Activated naive CD4-positive, alpha-beta T cell treated with anti-CD3 and anti-CD28 coated beads, Interleukin-2, amount 50 U/mL, for 16 hours (primary cell): Measurements from ENCODE around the gene ATP6V1G2.

Experiments used
- DNase-seq: peaks from one replicate; pipeline ENCODE4 v3.0.0-alpha.2; 2020

Gene ATP6V1G2

DNA sequence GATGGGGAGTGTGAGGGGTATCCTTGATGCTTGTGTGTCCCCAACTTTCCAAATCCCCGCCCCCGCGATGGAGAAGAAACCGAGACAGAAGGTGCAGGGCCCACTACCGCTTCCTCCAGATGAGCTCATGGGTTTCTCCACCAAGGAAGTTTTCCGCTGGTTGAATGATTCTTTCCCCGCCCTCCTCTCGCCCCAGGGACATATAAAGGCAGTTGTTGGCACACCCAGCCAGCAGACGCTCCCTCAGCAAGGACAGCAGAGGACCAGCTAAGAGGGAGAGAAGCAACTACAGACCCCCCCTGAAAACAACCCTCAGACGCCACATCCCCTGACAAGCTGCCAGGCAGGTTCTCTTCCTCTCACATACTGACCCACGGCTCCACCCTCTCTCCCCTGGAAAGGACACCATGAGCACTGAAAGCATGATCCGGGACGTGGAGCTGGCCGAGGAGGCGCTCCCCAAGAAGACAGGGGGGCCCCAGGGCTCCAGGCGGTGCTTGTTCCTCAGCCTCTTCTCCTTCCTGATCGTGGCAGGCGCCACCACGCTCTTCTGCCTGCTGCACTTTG, 29.0 kb upstream of the ATP6V1G2 start, which contains the start of gene TNF:
Gene TNF (plus strand): TSS at position 231 of the 567 bp plus-strand sequence. CDS start 177 bp downstream, at position 408.
- DNase-seq, result peak; percentile 75

DNA sequence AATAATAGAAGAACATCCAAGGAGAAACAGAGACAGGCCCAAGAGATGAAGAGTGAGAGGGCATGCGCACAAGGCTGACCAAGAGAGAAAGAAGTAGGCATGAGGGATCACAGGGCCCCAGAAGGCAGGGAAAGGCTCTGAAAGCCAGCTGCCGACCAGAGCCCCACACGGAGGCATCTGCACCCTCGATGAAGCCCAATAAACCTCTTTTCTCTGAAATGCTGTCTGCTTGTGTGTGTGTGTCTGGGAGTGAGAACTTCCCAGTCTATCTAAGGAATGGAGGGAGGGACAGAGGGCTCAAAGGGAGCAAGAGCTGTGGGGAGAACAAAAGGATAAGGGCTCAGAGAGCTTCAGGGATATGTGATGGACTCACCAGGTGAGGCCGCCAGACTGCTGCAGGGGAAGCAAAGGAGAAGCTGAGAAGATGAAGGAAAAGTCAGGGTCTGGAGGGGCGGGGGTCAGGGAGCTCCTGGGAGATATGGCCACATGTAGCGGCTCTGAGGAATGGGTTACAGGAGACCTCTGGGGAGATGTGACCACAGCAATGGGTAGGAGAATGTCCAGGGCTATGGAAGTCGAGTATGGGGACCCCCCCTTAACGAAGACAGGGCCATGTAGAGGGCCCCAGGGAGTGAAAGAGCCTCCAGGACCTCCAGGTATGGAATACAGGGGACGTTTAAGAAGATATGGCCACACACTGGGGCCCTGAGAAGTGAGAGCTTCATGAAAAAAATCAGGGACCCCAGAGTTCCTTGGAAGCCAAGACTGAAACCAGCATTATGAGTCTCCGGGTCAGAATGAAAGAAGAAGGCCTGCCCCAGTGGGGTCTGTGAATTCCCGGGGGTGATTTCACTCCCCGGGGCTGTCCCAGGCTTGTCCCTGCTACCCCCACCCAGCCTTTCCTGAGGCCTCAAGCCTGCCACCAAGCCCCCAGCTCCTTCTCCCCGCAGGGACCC, 28.0 kb upstream of the ATP6V1G2 start:
- no peak for DNase-seq

DNA sequence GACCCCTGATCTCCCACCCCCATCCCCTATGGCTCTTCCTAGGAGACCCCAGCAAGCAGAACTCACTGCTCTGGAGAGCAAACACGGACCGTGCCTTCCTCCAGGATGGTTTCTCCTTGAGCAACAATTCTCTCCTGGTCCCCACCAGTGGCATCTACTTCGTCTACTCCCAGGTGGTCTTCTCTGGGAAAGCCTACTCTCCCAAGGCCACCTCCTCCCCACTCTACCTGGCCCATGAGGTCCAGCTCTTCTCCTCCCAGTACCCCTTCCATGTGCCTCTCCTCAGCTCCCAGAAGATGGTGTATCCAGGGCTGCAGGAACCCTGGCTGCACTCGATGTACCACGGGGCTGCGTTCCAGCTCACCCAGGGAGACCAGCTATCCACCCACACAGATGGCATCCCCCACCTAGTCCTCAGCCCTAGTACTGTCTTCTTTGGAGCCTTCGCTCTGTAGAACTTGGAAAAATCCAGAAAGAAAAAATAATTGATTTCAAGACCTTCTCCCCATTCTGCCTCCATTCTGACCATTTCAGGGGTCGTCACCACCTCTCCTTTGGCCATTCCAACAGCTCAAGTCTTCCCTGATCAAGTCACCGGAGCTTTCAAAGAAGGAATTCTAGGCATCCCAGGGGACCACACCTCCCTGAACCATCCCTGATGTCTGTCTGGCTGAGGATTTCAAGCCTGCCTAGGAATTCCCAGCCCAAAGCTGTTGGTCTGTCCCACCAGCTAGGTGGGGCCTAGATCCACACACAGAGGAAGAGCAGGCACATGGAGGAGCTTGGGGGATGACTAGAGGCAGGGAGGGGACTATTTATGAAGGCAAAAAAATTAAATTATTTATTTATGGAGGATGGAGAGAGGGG, 27.1 kb upstream of the ATP6V1G2 start:
- no peak for DNase-seq

DNA sequence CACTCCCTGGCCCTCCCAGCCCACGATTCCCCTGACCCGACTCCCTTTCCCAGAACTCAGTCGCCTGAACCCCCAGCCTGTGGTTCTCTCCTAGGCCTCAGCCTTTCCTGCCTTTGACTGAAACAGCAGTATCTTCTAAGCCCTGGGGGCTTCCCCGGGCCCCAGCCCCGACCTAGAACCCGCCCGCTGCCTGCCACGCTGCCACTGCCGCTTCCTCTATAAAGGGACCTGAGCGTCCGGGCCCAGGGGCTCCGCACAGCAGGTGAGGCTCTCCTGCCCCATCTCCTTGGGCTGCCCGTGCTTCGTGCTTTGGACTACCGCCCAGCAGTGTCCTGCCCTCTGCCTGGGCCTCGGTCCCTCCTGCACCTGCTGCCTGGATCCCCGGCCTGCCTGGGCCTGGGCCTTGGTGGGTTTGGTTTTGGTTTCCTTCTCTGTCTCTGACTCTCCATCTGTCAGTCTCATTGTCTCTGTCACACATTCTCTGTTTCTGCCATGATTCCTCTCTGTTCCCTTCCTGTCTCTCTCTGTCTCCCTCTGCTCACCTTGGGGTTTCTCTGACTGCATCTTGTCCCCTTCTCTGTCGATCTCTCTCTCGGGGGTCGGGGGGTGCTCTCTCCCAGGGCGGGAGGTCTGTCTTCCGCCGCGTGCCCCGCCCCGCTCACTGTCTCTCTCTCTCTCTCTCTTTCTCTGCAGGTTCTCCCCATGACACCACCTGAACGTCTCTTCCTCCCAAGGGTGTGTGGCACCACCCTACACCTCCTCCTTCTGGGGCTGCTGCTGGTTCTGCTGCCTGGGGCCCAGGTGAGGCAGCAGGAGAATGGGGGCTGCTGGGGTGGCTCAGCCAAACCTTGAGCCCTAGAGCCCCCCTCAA, 25.9 kb upstream of the ATP6V1G2 start, which contains the start of gene LTA:
Gene LTA (plus strand): TSS at position 249 of the 871 bp plus-strand sequence. CDS start 454 bp downstream, at position 703.
- DNase-seq, result peak; percentile 79

DNA sequence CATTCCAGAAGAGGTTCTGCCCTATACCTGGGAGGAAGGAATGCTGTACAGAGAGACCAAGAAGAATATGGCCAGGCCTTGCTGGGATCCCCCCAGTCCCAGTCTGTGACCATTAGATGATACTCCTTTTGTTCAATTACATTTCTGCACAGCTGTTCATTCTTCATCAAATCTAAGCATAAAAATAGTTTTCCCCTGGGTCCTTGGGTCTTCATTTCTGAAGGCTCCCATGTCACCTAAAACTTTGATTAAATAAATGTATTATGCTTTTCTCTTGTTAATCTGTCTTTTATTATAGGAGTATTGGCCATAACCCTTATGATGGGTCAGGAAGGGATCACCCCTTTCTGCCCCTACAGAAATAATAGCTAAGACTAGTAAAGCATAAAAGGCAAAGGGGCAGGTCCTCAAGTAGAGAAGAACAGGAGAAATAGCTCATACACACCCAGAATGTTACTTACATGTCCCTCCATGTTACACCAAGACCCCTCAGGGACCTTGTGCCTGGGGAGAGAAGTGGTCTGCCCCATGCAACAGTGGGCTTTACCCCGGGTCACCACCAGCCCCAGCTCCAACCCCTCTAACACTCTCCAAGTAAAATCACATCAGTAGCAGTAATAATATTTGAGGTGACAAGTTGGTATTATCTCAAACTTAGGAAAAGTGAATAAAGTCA, 23.6 kb upstream of the ATP6V1G2 start:
- DNase-seq, result no peak

DNA sequence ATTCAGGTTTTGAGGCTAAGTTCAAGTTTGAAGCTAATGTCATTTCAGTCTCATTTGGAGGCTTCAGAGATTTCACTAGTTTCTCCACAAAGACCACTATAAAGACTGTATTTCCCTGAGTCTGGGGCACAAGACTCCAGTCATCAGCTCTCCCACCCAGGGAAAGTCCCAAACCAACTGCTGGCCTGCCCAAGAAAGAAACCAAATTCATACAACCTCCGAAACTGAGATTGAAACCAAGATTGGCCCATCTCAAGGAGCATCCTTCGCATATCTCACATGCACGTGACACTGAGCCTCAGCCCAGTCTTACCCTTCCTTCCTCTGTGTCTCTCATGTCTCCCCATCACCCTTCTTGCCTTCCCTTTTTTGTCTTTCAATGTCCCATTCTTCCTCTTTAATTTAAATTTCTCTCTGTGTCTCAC, 22.1 kb upstream of the ATP6V1G2 start:
- peak; percentile 73 for DNase-seq

DNA sequence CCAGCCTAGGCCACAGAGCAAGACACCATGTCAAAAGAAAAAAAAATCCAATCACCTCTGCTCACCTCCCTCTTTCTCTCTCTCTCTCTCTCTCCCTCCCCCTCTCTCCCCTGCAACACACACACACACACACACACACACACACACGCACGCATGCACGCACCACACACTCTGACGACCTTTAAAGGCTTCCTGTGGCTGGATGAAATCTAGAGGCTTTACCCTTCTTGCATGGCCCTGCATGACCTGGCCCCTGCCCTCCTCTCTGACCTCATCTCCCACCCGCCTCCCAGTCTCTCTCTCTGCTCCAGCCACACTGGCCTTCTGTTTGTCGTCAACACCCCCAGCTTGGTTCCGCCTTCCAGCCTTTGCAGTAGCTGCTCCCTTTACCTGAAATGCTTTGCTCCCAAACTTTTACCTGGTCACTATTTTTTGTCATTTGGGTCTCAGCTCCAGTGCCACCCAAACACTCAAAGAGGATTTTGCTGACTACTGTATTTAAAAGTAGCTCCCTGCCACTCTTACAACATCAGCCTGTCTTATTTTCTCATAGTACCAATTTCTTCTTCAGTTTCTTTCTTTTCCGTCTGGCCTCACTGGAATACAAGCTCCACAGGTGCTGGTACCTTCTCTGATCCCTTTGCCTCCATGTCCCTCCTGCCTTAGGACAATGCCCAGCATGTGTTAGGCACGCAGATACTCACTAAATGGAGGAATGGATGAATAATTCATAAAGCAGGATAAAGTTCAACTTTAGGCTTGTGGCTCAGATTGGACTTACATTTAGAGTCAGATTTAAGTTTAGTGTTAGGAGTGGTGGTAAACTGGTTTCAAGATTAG, 21.3 kb upstream of the ATP6V1G2 start:
- DNase-seq, result no peak

DNA sequence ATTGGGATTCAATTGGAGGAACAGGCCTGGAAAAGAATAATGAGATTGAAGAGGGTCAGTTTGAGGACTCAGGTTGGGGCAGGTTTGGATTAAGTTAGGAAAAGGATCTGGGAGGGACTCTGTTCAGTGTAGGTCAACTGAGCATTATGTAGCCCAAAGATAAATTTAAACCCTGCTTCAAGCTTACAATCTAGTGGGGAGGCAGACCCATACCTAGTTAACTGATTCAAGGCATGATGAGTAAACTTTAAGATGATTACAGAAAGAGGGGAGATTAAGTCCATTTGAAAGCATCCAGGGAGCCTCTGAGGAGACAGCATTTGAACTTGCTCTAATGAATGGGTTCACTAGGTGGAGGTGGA, 14.3 kb upstream of the ATP6V1G2 start:
- no peak for DNase-seq

DNA sequence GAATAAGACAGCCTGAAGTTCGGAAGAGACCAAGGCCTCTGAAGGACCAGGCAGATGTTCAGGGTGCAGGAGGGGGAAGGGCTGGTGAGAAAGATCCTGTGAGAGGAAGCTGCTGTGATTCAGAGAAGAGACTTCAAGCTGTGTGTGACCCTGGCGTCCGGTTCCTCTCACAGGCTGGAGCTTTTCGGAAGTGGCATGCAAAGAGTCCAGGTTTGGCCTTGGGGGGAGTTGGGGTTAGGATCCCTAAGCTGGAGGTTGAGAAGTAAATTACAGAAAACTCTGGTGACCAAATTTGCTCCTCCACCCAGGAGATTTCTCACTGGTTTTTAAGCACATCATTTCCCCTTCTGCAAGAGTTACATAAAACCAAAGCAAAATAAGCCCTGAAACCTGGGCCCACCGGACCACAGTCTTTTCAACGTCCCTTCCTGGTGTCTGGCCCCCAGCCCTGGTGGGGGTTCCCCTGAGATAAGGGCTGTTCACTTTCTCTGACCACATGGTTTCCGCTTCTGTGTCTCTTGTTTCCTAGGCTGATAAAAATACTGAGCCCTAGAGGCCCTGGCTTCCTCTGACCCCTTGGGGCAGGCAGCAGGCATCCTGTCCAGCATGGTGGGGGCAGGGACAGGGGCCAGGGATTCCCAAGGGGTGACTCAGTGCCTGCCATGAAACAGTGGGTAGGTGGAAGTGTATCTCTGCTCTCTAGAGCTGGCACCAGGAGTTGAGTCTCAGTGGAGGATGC, 13.7 kb upstream of the ATP6V1G2 start:
- no peak for DNase-seq

DNA sequence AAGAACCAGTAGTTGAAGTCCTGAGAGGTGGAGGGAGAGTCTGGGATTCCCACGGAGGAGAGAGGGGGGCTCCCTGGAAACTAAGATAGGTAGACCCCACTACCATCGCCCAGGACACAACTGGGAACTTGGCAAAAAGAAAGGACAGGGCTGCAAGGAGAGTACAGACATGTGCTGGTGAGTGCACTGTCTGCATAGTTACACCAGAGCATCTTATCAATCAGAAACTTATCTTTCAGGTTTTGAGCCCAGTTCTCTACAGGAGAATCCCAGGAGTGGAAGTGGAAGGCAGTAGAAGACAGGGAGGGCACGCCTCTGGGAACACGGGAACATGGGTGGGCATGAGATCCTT, 13.2 kb upstream of the ATP6V1G2 start:
- DNase-seq, result no peak

DNA sequence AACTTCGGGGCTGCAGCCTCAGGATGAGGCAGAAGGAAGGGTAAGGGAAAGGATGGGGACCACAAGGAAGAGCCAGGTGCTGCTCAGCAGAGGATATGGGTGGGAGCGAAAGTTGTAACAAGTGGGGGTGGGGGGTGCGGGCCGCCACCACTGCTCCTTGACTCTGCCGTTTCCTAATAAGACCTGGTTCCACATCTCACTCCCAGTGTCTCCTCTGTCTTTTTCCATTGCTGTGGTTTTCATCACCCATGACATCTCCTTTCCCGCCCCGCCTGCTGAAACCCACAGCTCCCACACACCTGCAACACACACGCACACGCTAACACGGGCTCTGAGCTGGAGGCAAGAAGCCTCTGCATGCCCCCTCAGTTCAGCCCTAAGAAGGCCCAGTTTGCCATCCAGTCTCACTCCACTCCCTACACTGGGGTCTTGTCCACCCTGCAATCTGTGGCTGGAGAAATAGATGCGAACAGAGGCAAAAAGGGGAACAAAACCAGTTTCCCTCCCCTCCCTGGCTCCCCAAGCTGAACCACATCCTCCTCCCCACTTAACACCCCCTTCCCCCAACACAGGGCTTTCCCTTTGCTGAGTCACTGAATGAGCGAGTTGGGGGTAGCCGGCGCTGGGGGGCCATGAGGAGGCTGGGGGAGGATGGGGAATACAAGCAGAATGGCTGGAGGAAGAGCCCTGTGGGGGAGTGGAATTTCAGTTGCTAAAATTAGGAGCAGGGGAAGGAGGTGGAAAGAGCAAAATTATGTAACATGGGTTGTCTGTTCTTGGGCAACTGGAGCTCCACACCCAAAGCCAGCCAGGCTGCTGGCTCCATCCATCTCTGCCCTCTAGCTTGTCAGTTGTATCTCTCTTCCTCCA, 12.5 kb upstream of the ATP6V1G2 start:
- DNase-seq, result peak; percentile 77

DNA sequence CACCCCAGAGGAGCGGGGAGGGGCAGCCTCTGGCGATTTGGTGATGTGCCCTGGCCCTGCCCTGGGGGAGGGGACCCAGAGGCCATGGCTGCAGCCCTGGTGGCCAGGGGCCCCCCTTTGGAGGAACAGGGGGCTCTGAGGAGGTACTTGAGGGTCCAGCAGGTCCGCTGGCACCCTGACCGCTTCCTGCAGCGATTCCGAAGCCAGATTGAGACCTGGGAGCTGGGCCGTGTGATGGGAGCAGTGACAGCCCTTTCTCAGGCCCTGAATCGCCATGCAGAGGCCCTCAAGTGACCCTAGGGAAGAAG, 11.9 kb upstream of the ATP6V1G2 start:
- DNase-seq, result no peak

DNA sequence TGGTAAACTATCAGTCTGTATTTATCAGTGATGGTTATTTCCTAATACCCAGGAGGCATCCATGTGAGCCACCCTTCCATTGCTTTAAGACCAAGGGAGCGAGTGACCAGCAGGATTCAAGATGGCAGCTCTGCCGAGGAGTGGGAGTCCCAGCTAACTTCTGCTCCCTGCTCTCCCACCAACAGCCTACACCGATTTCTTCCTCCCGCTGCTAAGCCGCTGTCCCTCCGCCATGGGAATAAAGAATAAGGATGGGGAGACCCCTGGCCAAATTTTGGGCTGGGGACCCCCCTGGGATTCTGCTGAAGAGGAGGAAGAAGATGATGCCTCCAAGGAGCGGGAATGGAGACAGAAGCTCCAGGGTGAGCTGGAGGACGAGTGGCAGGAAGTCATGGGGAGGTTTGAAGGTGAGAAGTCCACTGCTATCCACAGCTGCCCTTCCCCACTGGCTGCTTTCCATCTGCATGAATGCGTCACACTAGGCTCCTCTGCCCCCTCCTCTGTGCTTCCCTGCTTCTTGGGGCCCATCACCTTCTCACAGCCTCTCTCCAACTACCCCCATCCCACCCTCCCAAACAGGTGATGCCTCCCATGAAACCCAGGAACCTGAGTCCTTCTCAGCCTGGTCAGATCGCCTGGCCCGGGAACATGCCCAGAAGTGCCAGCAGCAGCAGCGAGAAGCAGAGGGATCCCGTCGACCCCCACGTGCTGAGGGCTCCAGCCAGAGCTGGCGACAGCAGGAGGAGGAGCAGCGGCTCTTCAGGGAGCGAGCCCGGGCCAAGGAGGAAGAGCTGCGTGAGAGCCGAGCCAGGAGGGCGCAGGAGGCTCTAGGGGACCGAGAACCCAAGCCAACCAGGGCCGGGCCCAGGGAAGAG, 11.3 kb upstream of the ATP6V1G2 start:
- DNase-seq, result no peak

DNA sequence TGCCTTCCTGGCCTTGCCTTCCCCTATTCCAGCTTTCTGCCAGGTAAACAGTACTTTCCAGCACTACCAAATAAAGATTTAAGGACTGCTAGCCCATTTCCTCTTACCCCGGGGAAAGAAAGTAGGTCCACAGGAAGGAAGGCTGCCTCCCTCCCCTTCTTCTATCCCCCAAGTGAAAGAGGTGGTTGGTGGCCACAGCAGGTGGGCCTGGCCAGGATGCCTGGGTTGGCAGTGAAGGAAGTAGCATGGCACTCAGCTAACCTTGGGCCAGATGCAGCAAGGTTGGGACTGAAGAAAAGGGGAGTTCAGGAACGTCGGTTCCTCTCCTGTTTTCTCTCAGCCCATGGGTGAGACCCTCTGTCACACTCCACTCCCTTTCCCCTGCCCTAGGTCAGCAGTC, 9.9 kb upstream of the ATP6V1G2 start:
- no peak for DNase-seq

DNA sequence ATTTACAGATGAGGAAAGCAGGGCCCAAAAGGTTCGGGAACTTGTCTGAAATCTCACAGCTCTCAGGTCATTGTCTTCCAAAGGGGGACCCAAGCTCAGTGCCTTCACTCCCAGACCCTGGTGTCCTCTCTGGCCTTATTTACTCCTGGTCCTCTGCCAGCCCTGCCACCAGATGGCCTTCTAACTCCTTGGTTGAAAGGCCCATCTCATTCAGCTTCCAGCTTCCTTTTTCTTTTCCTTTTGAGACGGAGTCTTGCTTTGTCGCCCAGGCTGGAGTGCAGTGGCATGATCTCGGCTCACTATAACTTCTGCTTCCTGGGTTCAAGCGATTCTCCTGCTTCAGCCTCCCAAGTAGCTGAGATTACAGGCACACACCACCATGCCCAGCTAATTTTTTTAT, 5.0 kb upstream of the ATP6V1G2 start:
- peak; percentile 61 for DNase-seq

DNA sequence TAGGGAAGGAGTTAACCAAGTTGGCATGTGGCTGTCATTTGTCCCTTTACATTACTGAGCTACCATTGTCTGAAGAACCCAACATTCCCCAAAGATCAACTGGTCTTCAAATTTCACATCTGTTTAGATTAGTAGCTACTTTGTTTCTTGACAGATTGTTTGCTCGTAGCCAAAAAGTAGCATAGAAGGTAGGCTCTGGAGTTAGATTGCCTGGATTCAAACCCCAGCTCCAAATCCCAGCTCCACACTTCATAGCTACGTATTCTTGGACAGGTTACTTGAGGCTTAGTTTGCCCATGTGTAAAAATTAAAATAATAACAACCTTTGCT, 2.1 kb upstream of the ATP6V1G2 start:
- DNase-seq, result no peak

DNA sequence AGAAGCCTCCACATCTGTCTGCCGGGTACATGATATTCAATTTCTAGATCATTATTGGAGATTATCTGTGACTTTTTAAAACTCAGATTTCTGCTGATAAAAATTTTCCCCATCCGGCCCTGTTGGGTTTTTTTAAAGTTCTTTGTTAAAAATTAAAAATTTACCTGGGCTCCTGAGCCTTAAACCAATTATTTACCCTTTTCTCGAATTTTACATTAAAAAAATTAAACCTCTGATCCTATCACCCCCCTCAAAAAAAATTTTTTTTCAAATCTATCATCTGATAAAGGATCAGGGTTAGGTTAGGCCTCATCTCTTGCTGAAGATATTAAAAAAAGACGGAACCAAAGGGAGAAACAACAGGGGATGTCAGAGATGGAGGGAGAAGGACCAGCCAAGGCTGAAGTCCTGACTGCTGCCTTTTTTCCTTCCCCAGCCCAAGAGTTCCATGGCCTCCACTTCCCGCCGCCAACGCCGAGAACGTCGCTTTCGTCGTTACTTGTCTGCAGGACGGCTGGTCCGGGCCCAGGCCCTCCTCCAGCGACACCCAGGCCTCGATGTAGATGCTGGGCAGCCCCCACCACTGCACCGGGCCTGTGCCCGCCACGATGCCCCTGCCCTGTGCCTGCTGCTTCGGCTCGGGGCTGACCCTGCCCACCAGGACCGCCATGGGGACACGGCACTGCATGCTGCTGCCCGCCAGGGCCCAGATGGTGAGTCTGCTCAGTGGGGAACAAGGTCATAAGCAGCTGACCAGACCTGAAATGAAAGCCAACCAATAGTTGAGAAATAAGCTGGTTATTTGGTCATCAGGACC, 1.5 kb upstream of the ATP6V1G2 start:
- no peak for DNase-seq
